Ovary (tissue), 9 donors: ENCODE results near the gene CLEC16A. TPM values are rescaled to one million over a fixed set of nuclear protein-coding genes. Genes with fewer than 3 reads are reported as not detected.
A peak's percentile ranks its signal among the peaks of the same experiment; 100 is the strongest.

Experiments used
- DNase-seq, 5 donors: peaks; one replicate each; pipeline ENCODE4 v3.0.0-alpha.2; 2019 to 2020
- H3K27ac ChIP-seq, 2 donors: fragments of 200-600 bp; one replicate each; pipeline versions ENCODE4 v1.5.1 to v1.8.0; 2019 to 2022
- H3K27me3 ChIP-seq: fragments of 200-600 bp; one replicate; pipeline ENCODE4 v1.8.0; 2022
- H3K36me3 ChIP-seq: fragments of 200-600 bp; sonication (generic); one replicate; pipeline ENCODE4 v1.5.1; 2019
- H3K4me1 ChIP-seq: one replicate; pipeline ENCODE4 v1.8.1; 2013; ENCODE audit warnings: mild to moderate bottlenecking, moderate library complexity; ENCODE audit not compliant: insufficient read depth
- H3K4me3 ChIP-seq: fragments of 200-600 bp; sonication (generic); one replicate; pipeline ENCODE4 v1.5.1; 2017
- H3K9me3 ChIP-seq, 2 donors: fragments of 200-600 bp in 1 of 2; sonication (generic) in 1 of 2; one replicate each; pipeline versions ENCODE4 v1.5.1 to v1.8.1; 2013 to 2019; ENCODE audit warnings: mild to moderate bottlenecking in 1 of 2, moderate library complexity in 1 of 2
- CTCF ChIP-seq, 3 donors: fragments of 450-650 bp in 2 of 3; fragments of 200-600 bp in 1 of 3; IDR thresholded peaks; one replicate each; pipeline versions ENCODE4 v1.5.1 to v1.8.0; 2016 to 2022; ENCODE audit warnings: antibody characterized with exemption in 3 of 3, mild to moderate bottlenecking in 1 of 3
- EP300 ChIP-seq: sonication (generic); formaldehyde crosslinking; IDR thresholded peaks from one replicate; pipeline ENCODE4 v1.6.1; 2017; ENCODE audit warnings: antibody characterized with exemption
- POLR2A ChIP-seq: fragments of 450-650 bp; IDR thresholded peaks from one replicate; pipeline ENCODE4 v1.6.1; 2017; ENCODE audit warnings: antibody characterized with exemption, mild to moderate bottlenecking, moderate library complexity
- WGBS, 3 donors: extraction: QIAGEN DNeasy Blood & Tissue Kit in 1 of 3; methylation state at CpG; one replicate each; pipeline versions ENCODE4 v1.1.5 to v1.1.7; 2013 to 2017; 5-methylcytosine and 5-hydroxymethylcytosine counted together
- intact Hi-C, 4 donors: fragments of 100-400 bp; cut with DNase I; formaldehyde crosslinking; loops; one replicate each; pipeline versions ENCODE4 v1.11.0 to v1.15.1; 2022 to 2023
- polyA plus RNA-seq, 2 donors: library from polyadenylated mRNA; stranded (reverse); fragments of 200-250 nt in 1 of 2; fragments of 350-450 nt in 1 of 2; fragmentation: Illumina TruSeq in 1 of 2; extraction: RNeasy Lipid Tissue Mini Kit (QIAGEN cat#74804) in 1 of 2; gene quantifications; one replicate each; pipeline ENCODE4 v1.2.3, GENCODE V29; 2013 to 2014
- total RNA-seq, 7 donors: library from RNA; depleted of rRNA in 2 of 7; stranded (reverse); fragments of >200 nt in 2 of 7; fragmentation: NEBNext Ultra II Directional in 3 of 7; extraction: Animal tissue kit (Norgen Biotek cat#: 25700) in 3 of 7; gene quantifications; one replicate each; pipeline versions ENCODE4 v1.1.0 to v1.2.4, GENCODE V29; 2016 to 2023
- donor health status: DM: no; HTN: no; CAD: no; lungs with moderate emphysema.
- donor health status: DM: no; HTN: no; CAD: no.
- donor health status: Bipolar disorder and iron deficiency.
- donor health status: DM: yes; HTN: yes; CAD: no.
- donor health status: DM: no; HTN: no; CAD: no.
- donor health status: DM: yes; HTN: yes; CAD: no.

Gene CLEC16A
- total and polyA plus RNA-seq, 9 donors, result 6.4 to 28.1 (median 16.5) TPM

- DNase-seq, result no peak
- Histone ChIP-seq H3K36me3 (no peaks in the 10 kb centered on the region), H3K4me3 (no peak overlapping the region), H3K27ac (peak overlapping the region in 1 of 2 donors; percentile 79), H3K9me3 (no peaks in the 10 kb centered on the region), H3K4me1 (peaks cover 2% of the 10 kb centered on the region), H3K27me3 (no peaks in the 10 kb centered on the region)
- 71 to 82% (median 77%) methylated on average over 14 of the region's 14 CpGs for WGBS, 3 donors
- intact Hi-C loops, result loop anchor here in 1 of 4 donors (10.0 kb wide), 1 partner anchor 106 kb away; no protein-coding TSS in a partner anchor
- no peak for TF ChIP-seq POLR2A
- no peak for TF ChIP-seq CTCF (IDR thresholded peaks at IDR 0.05)
- TF ChIP-seq EP300, result no peak
Observed at GRCh38 chr16:10978871-10979446, 34.6 kb downstream of the CLEC16A start.

GRCh38 chr16:10979717-10980601 is 35.6 kb downstream of the CLEC16A start:
- peak; percentile 55 to 71 (median 64) for DNase-seq
- no peak for TF ChIP-seq POLR2A
- no peak for TF ChIP-seq EP300
- TF ChIP-seq CTCF (IDR thresholded peaks at IDR 0.05), result no peak
- no peaks in the 10 kb centered on the region for H3K27me3 ChIP-seq
- H3K36me3 ChIP-seq, result no peaks in the 10 kb centered on the region
- peaks cover 2% of the 10 kb centered on the region for H3K4me1 ChIP-seq
- peak overlapping the region in 1 of 2 donors; percentile 79 for H3K27ac ChIP-seq
- H3K9me3 ChIP-seq, result no peaks in the 10 kb centered on the region
- 19 to 24% (median 22%) methylated on average over 19 of the region's 19 CpGs for WGBS, 3 donors
- H3K4me3 ChIP-seq, result no peak overlapping the region
- intact Hi-C loops, result loop anchor here in 1 of 4 donors (10.0 kb wide), 1 partner anchor 105 kb away; no protein-coding TSS in a partner anchor

- Histone ChIP-seq H3K4me1 (peaks cover 2% of the 10 kb centered on the region), H3K9me3 (no peaks in the 10 kb centered on the region), H3K27ac (peak overlapping the region in 1 of 2 donors; percentile 79), H3K36me3 (no peaks in the 10 kb centered on the region), H3K27me3 (no peaks in the 10 kb centered on the region), H3K4me3 (no peak overlapping the region)
- TF ChIP-seq POLR2A (no peak), CTCF (IDR thresholded peaks at IDR 0.05) (no peak), EP300 (no peak)
- intact Hi-C loops, result no loop called here
- DNase-seq, result no peak
- 74 to 84% (median 79%) methylated on average over 3 of the region's 3 CpGs for WGBS, 3 donors
Observed at GRCh38 chr16:10980813-10981212, 36.4 kb downstream of the CLEC16A start.

GRCh38 chr16:10981697-10982216 is 37.4 kb downstream of the CLEC16A start:
- Histone ChIP-seq H3K4me3 (no peak overlapping the region), H3K4me1 (peaks cover 2% of the 10 kb centered on the region), H3K9me3 (no peaks in the 10 kb centered on the region), H3K27me3 (no peaks in the 10 kb centered on the region), H3K36me3 (no peaks in the 10 kb centered on the region), H3K27ac (no peak overlapping the region)
- WGBS, 3 donors, result 92 to 93% (median 93%) methylated on average over 4 of the region's 4 CpGs
- intact Hi-C loops, result no loop called here
- TF ChIP-seq EP300 (no peak), POLR2A (no peak), CTCF (IDR thresholded peaks at IDR 0.05) (no peak)
- no peak for DNase-seq
